ENCODE results near the gene TUBA8.
"Not testable (repeated sequence)": the region's sequence is repeated elsewhere in the genome, so short reads cannot be mapped to it uniquely, and the experiment has no call there.

TUBA8 gene

DNA sequence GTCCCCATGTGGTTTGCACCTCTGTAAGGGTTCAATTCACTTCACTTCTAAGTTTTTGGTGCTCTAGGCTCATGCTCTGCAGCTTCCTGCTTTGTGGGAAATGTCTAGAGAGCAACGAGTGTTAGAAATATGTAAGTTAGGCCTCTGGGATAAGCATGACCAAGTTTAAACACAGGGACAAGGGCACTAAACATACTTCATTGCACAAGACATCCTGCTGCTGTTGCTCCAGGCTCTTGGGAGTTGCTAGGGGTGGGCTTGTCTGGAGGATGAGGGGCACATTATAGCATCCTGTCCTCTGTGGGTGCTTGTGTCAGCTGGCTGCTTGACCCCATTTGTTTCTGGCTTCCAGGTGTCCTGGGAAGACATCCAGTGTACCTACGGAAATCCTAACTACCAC lies 62.8 kb downstream of the TUBA8 start:
- not testable (repeated sequence) for DNase-seq (ENCODE audit: low read depth)
